Stimulated activated CD8-positive, alpha-beta memory T cell treated with anti-CD3 and anti-CD28 coated beads, Interleukin-7, amount 100 ng/mL, for 4 hours (primary cell): ENCODE measurements around the gene POLR1H.

Source experiments
- DNase-seq, 2 donors: peaks; one replicate each; pipeline ENCODE4 v3.0.0-alpha.2; 2020; ENCODE audit warnings: low read depth in 2 of 2

POLR1H gene

DNA sequence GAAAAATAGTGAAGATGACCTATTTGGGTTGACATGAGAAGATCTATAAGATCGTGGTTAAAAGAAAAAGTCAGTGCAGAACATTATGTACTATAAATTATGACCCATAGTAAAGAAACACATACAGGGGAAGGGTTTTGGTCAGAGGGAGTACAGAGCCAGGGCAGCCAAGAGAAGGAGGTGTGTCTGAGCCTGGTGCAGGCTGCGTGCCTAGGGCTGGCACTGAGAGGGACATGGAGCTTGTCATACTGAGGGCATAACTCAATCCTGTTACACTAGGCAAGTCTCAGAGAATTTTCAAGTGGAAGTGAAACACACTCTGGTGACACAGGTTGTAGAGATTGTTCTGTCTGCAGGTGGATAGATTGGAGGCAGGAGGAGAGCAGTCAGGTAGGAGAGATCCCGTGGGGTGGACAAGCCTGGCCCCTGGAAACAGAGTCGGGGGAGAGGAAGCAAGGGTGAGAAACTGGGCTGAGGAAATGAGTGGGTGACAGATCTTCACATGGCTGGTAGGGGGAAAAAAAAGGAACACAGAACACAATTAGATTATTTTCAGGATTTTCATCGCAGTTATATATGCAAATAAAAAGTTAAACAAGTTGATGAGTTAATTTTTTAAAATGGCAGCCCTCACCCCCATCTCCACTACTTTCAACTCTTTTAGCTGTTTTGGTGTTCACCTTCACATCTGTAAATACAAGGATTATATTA, 33.0 kb downstream of the POLR1H start:
- DNase-seq: no peak

GRCh38 chr6:30096829-30097228, 35.8 kb downstream of the POLR1H start:
- no peak for DNase-seq

DNA sequence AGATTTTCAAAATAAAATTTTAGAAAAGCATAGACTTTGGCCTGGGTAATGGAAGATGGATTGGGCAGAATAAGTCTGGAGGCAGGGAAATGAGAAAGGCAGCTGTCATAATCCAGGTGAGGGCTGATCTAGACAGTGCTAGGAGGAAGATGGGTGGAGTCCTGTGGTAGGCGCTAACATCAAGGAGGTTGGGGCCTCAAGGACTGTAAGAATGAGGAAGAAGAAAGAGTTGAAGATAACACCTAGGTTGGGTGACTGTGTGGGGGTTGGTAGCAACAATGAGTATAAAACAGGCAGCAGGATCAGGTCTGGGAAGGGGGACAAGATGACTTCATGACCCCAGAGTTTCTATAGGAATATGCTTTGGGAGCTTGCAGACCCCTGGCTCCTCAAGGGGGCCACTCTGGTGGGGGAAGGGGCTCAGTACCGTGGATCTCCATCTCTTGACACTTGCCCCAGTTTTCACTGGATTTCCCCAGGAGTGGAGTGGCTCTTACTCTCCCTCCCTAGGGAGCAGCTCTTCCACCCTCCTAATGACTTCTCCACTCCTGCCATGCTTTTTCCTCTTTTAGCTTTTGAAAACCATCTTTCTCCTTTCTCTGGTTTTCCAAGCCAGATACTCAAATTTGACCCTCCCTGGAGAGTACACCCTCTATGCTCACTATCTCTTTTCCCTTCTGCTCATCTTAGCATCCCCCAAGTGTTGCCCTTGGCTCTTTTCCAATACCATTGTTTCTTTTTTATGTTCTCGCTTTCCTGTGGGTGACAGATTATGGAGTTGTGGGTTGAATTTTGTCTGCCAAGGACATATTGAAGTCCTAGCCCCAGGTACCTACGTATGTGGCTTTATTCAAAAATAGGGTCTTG, 37.1 kb downstream of the POLR1H start:
- no peak for DNase-seq

DNA sequence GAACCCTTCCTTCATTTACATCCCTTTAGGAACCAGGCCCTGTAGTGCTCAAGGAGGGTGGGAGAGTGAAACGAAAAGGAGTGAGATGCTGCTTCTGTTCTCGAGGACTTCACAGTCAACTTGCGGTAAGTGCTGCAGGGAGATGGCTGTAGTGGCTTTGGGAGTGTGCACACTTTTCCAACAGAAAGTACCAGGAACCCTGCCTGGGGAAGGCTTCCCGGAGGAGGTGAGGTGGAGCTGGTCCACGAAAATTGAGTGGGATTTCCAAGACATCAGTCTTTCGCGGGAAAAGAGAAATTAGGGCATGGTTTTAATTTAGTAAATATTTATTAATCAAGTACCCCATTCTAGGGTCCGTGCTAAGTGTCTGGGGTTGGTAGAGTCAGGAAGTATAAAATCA, 39.1 kb downstream of the POLR1H start:
- no peak for DNase-seq

GRCh38 chr6:30100585-30101443, 39.7 kb downstream of the POLR1H start:
- DNase-seq: peak in 1 of 2 donors; percentile 7

DNA sequence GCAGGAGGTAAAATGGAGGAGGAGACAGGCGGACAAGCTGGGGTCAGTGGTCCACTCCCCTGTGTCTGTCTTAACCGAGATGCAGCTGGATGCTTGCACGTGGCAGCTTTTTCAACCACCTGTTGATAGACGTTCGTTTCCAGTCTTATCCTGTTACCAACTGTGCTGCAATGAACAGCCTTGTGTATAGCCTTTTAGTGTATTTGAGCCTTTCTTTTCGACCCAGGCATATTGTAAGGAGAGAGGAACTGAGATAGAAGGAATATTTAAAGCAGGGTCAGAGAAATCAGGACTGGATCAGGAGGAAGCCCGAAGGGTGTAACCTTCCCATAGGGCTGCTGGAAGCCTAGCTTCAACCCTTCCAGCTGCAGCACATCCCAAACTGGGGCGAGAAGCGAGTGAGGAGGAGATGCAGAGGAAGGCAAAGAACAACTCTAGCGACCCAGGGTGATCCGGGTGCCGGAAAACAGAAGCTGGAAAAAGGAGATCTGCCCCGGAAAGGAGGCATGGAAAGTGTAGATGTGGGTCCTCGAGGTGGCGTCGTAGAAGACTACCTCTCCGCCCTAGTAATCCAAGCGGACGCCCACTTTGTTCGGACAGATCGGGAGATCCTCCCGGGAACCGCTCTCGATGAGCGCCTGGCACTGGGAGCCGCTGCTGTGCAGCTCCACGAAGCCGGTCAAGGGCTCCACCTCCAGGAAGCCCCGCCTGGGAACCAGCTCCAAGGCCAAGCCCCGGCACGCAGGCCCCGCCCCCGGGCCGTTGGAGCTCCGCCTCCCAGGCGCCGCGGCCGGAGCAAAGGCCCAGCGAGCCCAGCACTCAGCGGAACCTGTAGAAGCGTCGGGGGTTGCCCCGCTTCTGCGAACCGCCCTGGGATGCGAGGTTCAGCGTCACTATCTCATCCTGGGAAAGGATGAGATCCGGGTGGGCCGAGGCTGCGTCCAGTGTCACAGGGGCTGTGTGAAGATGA, 40.7 kb downstream of the POLR1H start:
- peak in 1 of 2 donors; percentile 55 for DNase-seq

GRCh38 chr6:30102414-30102969, 41.4 kb downstream of the POLR1H start:
- DNase-seq: no peak

DNA sequence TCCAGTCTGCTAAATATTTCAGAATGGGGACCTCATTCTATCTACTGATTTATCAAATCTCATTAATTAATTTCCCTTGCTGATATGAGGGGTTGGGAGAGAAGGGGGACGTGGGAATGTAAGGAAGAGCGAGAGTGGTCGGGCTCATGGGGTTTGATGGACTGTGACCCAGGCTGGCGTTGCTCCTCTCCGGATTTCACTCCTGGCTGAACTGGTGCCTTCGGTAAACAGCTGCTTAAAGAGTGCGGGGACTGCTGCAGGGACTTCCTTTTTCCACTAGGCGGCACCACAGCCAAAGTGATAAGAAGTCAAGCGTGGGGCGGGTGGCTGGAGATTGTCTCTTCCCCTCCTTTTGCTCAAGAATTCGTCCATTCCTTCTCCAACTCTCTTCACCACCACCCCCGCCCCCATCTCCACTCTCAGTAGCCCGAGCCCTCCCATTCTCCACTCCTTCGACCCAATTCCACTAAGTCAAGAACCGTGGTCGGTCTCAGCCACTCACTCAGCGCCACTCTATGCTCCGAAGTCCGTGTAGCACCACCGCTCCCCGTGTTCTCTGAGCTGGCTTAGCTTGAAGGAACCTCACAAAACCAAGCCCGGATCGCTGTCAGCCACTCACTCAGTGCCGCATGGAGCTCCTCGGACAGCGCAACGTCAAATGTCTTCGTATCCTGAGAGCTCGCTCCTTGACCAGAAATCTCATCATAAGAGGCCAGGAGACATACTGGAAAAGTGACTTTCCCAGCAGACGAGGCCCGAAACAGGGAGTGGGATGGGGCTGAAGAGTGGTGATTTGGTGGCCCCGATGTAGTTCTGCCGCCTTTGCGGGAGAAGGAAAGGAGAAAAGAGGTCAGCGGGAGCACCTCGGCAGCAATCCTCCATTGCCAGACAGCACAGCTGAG, 42.2 kb downstream of the POLR1H start:
- peak; percentile 69 to 80 for DNase-seq

DNA sequence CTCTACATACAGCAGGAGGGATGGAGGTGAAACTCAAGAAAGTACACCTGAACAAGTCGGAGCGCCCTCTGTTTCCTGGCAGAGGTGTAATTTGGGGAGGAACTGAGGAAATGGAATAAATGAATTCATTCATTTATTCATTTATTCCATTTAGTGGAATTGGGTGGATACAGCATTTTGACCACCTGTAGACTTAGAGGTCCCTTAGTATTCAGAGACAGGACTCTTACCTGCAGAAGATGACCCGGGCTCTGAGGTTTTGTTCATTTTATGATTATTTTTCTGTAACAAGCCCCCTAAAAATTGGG, 42.8 kb downstream of the POLR1H start:
- no peak for DNase-seq

DNA sequence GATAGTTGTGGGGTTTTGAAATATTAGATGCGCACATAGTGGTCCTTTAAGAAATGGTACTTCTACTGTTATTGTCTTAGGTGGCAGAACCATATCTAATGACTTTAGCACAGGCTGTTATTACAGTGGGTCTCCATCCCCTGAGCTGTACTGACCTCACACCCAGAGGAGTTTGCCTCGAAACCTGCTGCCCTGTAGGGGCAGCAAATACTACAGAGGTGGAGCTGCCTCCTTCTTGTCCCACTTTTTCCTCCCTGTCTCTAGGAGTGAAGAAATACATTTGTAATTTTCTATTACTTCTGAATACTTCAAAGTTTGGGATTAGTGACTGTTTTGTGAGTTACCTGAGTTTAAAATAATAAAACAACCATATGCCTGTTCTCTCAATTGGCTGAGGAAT, 43.6 kb downstream of the POLR1H start:
- no peak for DNase-seq

GRCh38 chr6:30111266-30111856, 50.3 kb downstream of the POLR1H start:
- no peak for DNase-seq

DNA sequence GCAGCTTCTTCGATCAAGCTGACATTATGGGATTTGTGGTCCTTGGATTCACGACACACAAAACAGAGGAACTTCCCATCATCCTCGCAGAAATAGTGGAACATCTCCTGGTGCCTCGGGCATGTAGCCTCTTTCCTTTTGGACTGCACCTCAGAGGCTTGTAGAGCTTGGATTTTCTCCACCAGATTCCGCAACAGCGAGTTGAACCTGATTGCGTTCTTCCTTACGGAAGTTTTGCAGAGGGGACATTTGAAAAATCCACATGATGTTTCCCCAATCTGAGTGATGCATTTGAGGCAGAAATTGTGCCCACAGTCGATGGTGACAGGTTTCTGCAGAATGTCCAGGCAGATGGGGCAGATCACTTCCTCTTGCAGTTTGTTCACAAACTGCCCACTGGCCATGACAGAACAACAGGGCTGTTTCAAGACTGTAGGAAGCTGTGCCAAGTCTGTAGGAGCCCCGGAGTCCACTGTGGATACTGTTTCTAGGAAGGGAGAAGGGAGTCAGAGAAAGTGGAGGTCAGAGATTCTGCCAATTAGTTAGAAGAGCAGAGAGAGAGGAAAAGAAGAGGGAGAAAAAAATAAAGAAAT, 51.4 kb downstream of the POLR1H start:
- DNase-seq: no peak

DNA sequence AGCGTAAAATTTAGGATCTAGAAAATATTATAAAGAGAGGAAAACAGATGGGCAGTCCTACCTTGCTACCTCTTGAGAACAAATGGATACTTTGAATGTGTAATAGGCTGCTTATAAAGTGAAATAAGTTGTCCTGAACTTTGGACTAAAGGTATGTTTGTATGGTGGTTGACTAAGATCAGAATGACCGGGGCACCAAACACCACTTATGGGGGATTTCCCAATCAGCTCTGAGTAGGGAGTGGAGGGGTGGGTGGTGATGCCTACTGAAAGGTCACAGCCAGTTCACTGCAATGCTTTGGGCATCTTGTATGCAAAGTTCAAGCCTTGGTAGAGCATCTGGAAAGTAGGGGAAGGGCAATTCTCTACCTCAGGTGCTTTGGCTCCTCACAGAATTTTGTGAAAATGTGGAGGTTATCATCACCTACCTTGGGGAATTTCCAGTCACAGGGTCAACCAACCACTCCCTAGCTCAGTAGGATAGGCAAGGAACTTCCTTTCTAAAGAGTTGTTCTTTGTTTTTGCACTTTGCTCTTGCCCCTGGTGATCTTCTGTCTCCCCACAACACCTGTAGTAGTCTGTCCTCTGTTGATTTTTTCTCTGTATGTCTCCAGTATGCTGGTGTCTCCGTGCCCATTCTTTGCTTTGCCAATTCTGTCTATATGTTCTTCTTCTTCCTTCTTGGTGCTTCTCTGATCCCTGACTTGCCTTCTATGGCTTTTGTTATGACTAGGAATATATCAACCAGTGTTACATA, 52.1 kb downstream of the POLR1H start, which contains the start of gene TRIM31:
Gene TRIM31, minus strand, starts transcription at position 88 of the 757 bp plus-strand sequence. CDS start 285 bp downstream, outside the sequence.
- DNase-seq: no peak

- no peak for DNase-seq
Measured at GRCh38 chr6:30113841-30114240, 52.8 kb downstream of the POLR1H start.
